NOMO-1 (cell line): ENCODE results near the gene PRAC2.

Source experiments
- DNase-seq, 2 experiments: peaks; one replicate each; lab custom pipeline; 2025; ENCODE audit not compliant: unreplicated experiment in 2 of 2; lab: John Stamatoyannopoulos, UW

PRAC2 gene

DNA sequence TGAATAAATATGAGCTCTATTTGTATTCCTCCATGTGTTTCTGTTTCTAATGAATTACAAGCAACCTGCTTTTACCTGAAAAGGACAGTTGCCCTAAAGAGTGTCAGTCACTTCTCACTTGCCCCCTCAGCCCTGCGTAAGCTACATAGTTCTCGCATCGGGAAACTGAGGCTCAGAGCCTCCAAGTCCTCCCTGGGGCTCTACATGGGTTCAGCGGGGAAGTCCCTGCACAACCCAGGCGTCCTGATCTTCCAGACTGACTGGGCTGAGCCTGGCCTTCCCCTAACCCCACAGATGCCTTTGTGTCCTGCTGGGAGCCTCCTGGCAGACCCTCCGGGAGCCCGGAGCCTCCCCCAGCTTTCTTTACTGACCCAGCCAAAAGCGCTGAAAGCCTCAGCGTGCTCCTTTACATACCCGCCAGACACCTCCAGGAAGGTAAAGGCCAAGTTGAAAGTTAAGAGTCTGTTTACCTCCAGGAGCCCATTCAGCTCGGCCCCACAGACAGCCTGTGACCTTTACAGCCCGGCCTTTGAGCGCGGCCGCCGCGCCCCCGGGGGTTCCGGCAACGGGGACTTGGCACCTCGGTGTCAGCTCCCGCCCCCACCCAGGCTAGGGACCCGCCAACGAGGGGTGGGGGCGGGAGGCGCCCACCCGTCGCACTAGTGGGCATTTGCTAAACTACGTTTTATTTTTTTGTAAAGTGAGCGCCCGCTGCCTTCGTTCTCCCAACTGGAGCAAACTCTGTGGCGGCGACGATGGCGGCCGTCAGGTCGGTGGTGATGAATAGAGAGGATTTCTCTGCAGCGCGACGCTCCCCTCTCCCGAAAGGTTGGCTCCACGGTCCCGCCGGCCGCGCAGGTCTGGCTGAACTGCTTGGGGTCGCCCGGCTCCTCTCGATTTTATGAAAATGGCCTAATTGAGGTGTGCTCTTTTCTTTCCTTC is 10.0 kb downstream of the PRAC2 start:
- DNase-seq, result no peak

DNA sequence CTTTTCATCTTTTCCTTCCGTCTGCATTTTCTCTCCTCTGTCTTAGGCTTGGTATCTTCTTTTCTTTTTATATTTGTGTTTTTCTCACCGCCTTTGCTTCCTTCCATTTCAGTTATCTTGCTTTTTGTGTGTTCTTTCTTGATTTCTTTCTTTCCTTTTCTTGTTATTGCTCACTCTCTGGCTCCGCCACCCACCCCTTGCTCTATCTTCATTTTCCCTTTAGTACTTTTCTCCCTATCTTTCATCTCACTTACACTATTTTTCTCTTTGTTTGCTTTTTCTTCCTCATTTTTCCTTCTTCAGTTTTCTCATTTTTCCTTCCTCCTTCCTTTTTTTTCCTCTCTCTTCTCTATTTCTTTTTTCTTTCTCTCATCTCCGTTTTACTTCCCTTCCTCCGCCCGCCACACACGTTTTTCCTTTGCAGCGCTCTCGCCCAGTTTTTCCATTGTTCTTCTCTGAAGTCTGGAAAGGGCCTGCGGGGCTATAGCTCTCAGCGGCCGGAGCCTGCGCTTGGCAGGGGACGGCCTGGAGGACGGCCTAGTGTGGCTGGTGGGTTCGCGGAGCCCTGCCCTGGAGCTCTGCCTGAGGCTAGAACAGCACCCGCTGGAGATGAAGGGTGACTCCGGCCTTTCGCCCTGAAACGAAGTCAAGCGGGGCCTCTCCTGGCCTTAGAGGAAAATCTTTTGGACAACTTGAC is 10.8 kb downstream of the PRAC2 start:
- DNase-seq, result no peak

DNA sequence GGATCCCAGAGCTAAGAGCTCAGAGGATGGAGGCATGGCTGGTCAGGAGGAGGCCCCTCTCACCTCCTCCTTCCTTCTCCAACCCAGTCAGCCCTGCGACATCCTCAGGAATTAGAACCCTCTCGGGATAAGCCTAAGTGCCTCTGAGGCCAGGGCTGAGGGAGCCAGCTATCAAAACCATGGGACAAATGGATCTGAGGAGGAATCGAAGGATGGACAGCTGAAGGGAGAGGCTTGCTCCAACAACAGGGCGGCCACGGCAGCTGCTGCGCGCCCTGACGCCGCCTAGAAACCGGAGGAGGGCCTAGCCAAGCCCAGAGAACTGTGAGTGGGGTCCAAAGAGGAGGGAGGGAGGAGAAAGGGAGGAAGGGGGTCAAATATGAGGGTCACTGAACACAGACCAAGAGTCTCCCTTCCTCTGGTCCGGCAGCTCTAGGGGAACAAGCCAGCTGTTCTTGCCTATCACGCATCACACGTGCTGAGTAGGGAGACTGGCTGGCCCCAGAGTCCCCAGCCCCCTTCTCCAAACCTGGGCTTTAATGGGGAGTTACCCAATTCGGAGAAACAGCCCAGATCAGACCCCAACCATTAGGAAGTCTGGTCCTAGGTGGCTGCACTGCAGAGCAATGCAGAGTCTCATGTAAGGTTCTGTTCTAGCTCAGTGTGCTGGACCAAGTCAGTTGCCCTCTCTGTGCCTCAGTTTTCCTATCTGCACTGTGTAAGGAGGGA is 11.5 kb downstream of the PRAC2 start:
- no peak for DNase-seq

DNA sequence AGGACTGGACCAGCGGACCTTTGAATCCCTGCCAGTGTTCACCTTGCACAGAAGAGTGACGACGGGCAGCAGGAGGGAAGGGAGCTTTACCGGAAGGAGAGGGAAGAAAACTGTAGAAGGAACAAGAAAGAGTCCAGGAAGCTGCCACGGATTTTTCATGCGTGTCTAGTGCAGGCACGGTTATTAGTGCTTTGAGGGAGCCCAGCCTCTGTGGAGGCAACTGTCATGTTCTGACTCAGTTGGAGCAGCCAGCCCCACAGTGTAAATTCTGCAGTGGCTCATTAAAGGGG is 12.0 kb downstream of the PRAC2 start:
- no peak for DNase-seq

DNA sequence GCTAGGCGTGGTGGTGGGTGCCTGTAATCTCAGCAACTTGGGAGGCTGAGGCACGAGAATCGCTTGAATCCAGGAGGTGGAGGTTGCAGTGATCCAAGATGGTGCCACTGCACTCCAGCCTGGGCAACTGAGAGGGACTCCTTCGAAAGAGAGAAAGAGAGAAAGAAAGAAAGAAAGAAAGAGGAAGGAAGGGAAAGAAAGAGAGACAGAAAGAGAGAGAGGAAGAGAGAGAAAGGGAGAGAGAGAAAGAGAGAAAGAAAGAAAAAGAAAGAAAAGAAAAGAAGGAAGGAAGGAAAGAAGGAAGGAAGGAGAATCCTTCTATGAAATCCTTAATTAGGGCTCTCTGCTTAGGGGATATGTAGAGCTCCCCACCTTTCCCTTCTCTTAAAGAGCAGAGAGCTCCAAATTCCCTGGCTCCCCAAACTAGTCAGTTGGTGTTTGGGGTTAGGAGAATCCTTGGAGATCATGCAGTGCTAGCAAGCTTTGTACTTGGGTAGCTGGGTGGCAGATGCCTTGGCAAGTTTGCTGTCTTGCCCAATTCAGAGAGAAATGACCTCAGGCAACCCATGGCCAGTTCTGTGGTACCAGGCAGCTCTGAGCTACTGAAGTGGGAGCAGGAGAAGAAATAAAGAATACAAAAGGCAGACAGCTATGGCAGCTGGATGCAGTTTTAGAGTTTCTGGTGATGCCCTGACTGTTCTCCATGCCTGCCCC is 14.5 kb downstream of the PRAC2 start:
- DNase-seq, result no peak

DNA sequence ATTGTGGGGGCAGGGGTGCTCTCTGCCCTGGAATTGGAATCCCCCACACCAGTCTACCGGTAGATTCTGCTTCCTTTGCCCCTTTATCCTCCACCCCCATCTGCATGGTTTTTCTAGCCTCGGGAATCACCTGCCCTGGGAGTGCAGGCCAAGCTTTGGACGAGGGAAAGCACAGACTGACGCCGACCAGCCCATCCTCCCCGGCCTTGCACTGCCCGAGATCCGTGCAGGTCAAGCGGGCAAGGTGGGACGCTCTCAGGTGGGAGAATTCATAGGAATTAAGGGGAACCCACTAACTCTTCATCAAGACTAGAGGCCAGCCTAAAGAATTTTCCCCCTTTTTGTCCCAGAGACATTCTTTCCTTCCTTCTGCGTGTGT is 15.4 kb downstream of the PRAC2 start:
- no peak for DNase-seq

DNA sequence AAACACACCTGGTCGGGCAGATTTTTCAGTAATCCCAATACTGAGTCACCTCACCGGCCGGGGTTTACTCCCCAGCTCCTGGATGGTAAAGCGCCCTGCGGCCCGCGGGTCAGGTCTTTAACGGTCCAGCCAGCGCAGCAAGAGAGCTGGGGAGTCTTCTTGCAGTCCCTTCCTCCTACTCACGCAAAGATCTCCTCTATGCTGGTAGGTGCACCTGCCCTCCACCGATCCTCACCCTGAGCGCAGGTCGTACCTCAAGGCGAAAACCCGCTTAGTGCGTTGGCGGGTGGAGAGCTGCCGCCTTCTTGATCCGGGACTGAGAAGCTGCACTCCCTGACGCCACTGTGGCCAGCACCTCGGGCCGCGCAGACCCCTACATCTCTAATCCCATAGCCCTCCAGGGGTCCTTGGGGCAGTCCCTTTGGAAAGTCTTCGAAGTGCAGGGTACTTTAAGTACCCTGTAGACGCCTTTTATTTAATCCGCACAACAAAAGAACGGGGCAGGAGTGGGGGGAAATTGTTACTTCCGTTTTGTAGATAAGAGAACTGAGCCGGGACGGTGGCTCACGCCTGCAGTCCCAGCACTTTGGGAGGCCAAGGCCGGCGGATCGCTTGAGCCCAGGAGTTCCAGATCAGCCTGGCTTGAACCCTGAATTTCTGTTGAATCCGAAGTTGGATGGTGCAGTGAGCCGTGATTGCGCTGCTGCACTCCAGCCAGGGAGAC is 16.0 kb downstream of the PRAC2 start:
- DNase-seq, result no peak

DNA sequence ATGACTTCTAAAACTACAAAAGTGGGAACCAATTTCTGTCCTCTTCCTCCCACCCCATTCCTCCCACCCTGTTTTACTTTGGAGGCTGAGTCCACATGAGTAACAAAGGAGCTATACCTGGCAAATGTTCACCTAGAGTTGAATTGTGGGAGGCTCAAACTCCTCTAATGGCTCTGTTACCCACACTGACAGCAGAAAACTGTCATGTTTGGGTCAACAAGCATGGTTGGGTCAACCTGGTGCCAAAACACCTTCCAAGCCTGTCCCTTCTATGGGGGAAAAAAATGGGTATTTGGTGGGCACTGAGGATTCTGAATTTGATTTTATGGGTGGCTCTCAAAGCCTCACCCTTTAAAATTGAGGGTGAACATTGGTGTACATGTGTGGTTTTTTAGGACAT is 17.6 kb downstream of the PRAC2 start:
- DNase-seq, result no peak

DNA sequence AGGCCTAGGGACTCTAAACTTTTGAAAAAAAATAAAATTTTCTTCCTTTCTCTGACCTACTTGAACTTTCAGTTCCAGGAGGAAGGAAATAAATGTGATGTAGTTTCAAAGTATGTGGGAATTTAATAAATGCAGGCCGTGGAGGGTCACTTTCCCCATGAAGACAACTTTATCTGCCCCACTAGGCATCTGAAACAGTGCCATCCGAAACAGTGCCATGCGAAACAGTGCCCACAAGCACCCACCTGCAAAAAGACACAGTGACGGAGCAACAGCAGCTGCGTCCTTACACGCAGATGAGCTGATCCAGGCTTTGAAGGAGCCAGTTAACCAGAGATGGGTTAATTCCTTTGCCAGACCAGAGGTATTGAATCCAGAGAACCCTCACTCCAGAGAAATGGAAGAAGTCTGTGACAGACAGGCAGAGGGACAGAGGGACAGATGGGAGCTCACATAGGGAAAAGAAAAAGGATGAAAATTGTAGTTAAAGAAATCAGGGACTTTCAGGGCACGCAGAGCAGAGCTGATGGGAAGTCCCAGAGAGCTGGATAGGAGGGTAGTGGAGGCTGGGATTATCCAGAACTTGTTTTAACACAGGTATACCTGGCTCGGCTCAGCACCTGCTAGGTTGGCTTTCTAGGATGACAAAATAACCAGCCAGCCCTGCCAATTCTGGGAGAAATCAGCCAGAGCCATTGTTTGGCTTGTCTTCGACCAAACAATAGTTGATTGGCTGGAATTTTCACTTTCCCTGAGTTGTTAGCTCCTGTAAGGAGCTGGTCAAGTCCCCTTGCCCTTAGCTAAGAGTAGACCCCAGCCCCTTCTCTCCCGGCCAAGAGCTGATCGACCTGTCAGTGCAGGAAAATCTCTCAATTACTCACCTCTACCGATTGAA is 22.6 kb downstream of the PRAC2 start:
- no peak for DNase-seq

DNA sequence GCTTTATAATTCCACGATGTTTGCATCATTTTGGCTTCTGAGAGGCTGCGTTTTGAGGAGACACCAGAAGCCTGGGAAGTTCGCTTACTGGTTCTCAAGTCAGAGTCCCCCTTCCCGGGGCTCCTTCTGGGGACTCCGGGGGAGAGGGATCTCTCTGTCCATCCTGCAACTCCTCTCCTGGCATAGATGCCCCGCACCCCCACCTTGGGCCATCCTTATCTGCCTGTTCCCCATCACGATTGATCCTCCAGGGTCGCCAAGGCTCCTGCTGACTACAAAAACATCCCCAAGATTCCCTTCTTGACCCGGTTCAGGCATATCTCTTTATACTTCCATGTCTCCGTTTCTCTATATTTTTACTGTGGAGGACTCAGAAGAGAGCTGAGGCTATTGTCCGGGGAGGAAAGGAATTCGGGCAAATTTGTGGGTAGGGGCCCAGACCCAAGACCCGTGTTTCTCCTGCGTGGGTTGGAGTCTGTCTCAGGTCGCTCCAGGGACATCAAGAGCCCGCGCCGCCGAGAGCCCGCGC is 24.0 kb downstream of the PRAC2 start:
- DNase-seq, result no peak

DNA sequence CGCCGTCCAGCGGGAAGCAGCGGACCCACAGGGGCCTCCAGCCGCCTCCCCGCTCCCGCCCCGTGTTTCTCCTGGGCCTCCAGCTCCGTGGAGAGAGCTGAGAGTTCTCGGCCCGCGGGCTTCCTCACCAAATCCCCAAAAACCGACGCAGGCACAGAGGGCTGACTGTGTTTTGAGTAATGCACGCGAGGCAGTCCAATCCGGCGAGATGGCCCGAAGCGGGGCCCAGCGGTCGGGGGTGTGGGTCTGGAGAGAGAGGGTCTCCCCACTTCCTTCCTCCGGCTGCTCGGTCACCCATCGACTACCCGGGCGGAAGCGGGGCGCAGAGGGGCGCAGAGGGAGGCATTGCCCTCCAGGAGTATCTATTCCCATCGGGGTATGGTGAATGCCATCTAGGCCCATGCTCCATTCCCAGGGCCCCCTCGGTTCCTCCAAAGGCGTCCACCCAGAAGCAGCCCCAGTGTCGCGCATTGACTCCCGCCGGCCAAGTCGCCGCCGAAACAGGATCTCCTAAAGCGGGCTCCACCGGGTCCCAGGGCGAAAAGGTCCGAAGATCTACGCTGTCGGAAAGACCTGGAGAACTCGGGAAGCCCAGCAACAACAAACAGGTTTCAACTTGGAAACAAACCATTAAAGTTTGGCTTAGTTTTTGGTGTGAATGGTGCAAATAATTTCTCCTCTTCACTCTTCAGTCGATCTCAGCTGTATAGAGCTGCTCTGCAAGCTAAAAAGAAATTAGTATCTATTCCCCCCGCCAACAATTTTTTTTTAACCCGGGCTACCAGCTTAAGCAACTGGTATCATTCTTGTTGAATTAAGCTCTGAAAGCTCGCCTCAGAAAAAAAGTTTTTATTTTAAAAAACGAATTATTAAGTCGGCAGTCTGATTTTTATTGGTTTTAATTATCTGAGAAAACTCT is 24.7 kb downstream of the PRAC2 start:
- no peak for DNase-seq

DNA sequence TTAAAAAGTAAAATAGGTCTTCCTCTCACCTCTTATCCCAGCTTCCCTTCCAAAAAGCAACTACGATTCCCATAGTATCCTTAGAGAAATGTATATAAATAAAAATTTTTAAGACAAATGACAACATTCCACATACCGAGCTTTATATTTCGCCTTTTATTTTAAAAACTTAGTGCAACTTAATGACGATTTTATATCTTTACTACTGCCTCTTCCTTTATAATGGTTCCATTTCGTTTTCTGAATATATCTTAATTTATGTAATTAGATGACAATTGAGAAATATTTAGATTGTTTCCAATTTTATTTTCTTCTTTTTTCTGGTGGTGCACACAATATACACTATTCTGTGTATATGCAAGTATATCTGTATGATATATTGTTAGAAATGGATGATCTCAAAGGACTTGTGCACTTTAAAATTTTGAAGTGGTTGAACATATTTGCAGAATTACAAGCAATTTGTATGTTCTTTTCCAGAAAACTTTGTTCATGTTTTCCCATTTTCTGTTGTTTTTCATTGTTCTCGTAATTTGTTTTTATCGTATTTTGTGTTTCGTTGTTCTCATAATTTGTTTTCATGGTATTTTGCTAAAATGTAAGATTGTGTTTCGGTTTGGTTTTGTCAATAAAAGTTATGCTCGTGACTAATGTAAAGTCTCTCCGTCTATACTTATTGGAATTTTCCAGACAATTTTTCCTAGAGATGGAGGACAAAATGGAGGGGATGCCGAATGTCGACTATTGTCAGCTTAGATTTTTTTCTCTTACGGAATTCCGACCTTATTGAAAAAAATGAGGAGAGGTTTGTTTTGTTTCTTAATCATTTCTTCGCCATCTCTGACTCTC is 26.0 kb downstream of the PRAC2 start:
- DNase-seq, result no peak

DNA sequence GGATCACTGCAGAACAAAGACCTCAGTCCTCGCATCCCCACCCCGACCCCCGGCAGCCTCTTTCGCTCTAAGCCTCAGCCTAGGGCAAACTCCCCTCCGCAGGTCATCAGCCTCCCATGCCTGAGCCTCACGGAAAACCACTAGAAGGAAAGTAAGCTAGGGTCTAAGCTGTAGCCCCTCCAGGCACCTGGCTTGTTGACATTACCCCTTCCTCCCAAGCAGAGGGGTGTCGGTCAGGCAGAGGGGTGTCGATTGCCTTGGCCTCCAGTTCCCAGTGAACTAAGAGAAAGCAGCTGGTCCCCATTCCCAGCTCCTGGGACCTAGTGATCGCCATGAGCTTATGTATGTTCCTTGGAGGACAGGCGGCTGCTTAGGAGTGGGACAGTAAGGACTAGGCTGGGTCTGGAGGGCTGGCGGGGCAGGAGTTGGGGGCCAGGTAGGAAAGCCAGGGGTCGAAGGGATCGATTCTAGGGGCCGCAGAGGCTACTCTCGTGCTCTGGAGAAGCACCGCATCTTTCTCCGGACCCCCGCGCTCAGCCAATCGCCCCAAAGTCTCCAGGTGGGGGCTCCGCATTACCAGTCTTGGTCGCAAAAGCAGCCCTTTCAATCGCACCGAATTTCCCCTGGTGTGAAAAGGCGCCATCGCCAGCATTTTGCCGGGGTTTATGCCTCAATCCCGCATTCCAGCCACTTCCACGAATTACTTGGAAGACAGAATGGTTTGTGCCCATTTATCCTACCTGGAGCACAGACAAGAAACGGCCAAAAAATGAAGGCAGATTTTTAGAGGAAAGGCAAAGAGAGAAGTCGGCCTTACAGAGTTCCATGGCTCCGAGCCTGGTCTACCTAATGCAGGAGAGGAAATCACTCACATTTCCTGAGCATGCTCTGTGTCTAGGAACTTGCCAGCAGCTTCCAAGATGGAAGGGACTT is 26.9 kb downstream of the PRAC2 start:
- DNase-seq, result no peak

DNA sequence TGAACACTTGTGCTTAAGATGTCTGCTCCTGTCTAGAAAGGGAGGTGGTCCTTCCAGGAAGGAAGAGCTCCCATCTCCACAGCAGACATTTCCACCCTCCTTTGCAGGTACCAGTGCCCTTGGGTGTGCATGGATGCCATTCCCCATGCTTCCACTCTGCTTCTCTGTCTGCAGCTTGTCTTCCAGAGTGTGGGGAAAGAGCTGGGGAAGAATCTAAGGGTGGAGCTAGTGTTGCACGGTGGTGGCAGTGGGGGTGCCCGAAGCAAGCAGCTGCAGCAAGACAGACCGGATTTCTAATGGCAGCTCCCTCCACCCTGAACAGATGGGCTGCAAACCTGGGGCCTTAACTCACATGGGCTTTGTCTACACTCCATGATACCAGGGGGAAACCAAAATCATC is 28.2 kb downstream of the PRAC2 start:
- DNase-seq, result no peak

DNA sequence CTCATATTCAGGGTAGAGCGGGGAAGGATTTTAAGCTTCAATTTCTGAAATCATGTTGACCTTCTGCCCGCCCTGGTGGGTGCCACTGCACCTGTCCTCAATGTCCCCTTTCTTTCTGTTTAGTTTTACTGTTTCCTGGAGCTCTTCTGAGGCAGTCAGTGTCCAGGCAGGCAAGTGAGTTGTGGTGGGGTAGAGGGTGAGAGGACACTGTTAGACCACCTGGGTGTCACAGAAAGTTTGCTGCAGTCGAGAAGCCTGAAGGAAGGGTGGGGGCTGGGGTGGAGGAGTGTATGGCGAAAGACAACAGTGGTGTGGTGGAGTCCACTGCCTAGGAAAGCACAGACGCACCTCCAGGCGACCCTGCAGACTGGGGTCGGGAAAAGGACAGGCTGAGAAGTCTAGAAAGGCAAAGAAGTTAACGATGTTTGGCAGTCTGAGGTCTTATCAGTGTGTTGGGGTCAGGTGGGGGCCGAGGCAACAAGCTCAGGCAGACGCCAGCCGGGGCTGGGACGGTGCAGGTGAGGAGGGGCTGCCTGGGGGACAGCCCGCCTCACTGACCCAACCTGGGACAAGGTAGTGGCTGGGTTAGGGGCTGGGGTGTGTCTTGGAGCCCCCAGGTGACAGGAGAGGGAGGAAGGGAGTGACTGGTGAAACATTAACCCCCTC is 28.9 kb downstream of the PRAC2 start:
- no peak for DNase-seq
